Measurements from ENCODE around the gene TBX15.

Gene TBX15

DNA sequence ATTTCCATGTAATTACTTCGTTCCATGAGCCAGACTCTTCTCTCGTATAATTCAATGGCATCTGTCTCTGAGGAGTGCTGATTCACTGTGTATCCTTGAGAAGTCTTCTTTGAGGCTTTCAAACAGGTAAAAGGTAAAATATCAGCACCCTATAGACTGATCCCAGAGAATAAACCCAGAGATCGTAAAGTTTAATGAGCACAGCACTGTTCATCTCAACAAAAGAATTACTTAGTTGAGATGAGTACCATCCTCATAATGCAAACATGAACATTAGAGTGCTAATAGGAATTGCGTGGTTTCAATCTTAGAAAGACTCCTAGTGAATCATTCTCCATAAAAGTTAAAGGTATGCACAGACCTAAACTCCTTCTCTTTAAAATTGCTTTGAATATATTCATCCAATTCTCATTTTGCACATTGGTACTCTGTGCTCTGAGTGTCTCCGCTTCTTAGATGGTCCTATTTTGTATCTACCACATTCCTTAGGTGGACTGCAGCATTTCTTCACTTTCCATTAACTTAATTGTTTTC lies 97.2 kb downstream of the TBX15 start:
- no peak for DNase-seq (ENCODE audit: low read depth, low spot score)
- TF ChIP-seq CTCF (IDR thresholded peaks at IDR 0.05; ENCODE audit: low read depth, low read length), result no peak
- no peak overlapping the region for H3K4me3 ChIP-seq (ENCODE audit: low read depth, low read length)
- in situ Hi-C loops (cut with HindIII; ENCODE audit: low sequenced_read_pairs), result no loop called here

DNA sequence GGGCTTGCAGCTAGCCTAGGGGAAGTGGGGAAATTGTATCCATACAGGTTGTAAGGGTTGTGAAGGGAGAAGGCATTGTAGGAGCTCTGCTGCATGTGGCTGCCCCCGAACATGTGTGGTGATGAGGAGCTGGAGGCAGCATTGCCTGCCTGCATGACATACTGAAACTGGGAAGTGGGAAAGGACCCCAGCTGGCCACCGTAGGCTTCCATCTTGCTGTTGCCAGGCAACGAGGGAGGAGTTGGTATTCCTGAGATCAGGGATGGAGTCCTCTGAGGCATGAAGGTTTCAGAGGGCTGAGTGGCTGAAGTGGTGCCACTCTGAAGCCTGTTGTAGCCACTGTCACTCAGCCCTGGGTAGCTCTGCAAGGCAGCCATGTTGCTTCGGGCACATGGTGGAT lies 103.2 kb downstream of the TBX15 start:
- TF ChIP-seq CTCF (IDR thresholded peaks at IDR 0.05; ENCODE audit: low read depth, low read length), result no peak

DNA sequence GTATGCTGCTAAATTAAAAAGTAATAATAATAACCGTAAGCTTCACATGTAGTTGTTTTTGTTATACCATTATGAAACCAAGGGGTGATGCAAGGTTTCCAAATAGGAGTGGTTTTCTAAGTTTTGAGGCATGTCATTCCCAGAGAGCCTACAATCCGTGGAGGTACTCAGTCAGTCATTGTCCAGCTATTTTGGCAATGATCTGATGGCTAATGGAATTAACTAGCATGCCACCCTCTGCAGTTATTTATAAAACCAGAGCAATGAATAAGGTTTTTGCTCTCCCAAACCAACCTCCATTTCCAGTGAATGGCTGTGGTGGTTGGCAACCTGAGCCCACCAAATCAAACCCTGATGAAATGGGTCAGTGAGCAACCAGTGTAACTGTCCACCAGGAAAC lies 106.4 kb downstream of the TBX15 start:
- in situ Hi-C loops (cut with HindIII; ENCODE audit: low sequenced_read_pairs), result no loop called here
- no peak for TF ChIP-seq CTCF (IDR thresholded peaks at IDR 0.05; ENCODE audit: low read depth, low read length)

More for the DNA sequence above, 103.2 kb downstream of the TBX15 start:
- in situ Hi-C loops (cut with HindIII; ENCODE audit: low sequenced_read_pairs), result no loop called here
- no peak overlapping the region for H3K4me3 ChIP-seq (ENCODE audit: low read depth, low read length)
- no peak for DNase-seq (ENCODE audit: low read depth, low spot score)

DNA sequence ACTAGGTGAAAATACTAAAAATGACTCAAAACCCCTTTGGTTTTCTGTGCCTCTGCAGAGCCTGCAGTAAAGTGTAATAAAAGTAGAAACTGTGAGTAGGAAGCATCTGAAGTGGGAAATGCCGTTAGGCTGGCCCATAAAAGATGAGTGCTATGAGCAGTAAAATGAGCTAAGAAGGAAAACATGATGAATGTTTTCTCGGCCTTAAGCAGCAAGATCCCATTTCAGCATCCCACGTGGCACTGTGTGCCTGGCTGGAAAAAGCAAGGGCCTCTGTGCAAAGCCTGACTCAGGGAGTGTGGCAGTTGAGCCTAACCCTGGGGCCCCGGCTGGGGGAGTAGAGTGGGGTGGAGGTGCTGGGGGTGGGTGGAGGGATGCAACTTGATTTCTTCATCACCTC lies 109.5 kb downstream of the TBX15 start:
- no peak overlapping the region for H3K4me3 ChIP-seq (ENCODE audit: low read depth, low read length)
- no peak for DNase-seq (ENCODE audit: low read depth, low spot score)
- in situ Hi-C loops (cut with HindIII; ENCODE audit: low sequenced_read_pairs), result no loop called here
- TF ChIP-seq CTCF (IDR thresholded peaks at IDR 0.05; ENCODE audit: low read depth, low read length), result no peak

More for the DNA sequence above, 106.4 kb downstream of the TBX15 start:
- no peak for DNase-seq (ENCODE audit: low read depth, low spot score)
- no peak overlapping the region for H3K4me3 ChIP-seq (ENCODE audit: low read depth, low read length)

GRCh38 chr1:118877668-118878396 lies 110.3 kb downstream of the TBX15 start:
- no peak overlapping the region for H3K4me3 ChIP-seq (ENCODE audit: low read depth, low read length)
- no peak for DNase-seq (ENCODE audit: low read depth, low spot score)
- no peak for TF ChIP-seq CTCF (IDR thresholded peaks at IDR 0.05; ENCODE audit: low read depth, low read length)
- in situ Hi-C loops (cut with HindIII; ENCODE audit: low sequenced_read_pairs), result no loop called here

GRCh38 chr1:118871582-118872171 lies 116.5 kb downstream of the TBX15 start:
- DNase-seq (ENCODE audit: low read depth, low spot score), result no peak
- TF ChIP-seq CTCF (IDR thresholded peaks at IDR 0.05; ENCODE audit: low read depth, low read length), result no peak
- H3K4me3 ChIP-seq (ENCODE audit: low read depth, low read length), result no peak overlapping the region
- in situ Hi-C loops (cut with HindIII; ENCODE audit: low sequenced_read_pairs), result no loop called here

Measured in astrocyte of the spinal cord (primary cell).